Ureter (tissue), 1 donor: ENCODE data around the gene RBBP6. TPM values are rescaled to one million over a fixed set of nuclear protein-coding genes. Genes with fewer than 3 reads are reported as not detected.
"Not testable (repeated sequence)": the region's sequence is repeated elsewhere in the genome, so short reads cannot be mapped to it uniquely, and the experiment has no call there.

ENCODE experiments used
- DNase-seq: peaks from one replicate; pipeline ENCODE4 v3.0.0-alpha.2; 2020; ENCODE audit warnings: low spot score
- total RNA-seq: library from RNA; stranded (reverse); gene quantifications from one replicate; pipeline ENCODE4 v1.2.4, GENCODE V29; 2023
- donor health status: DM: yes; HTN: yes; CAD: no.

The RBBP6 gene
- total RNA-seq, 1 donor from 2014 or later = 56.1 TPM

- DNase-seq = no peak
Measured at GRCh38 chr16:24568392-24568791, 29.0 kb downstream of the RBBP6 start.

GRCh38 chr16:24571096-24571495 is 31.7 kb downstream of the RBBP6 start:
- no peak for DNase-seq

- no peak for DNase-seq
Measured at GRCh38 chr16:24572069-24572468, 32.7 kb downstream of the RBBP6 start.

- DNase-seq = no peak
Measured at GRCh38 chr16:24573141-24573540, 33.8 kb downstream of the RBBP6 start.

- DNase-seq = not testable (repeated sequence)
Measured at GRCh38 chr16:24574515-24575485, 35.4 kb downstream of the RBBP6 start.

- DNase-seq = not testable (repeated sequence)
Measured at GRCh38 chr16:24575791-24576190, 36.4 kb downstream of the RBBP6 start.

- DNase-seq = no peak
Measured at GRCh38 chr16:24577167-24577566, 37.8 kb downstream of the RBBP6 start.

GRCh38 chr16:24580665-24581064 is 41.3 kb downstream of the RBBP6 start:
- no peak for DNase-seq

- DNase-seq = no peak
Measured at GRCh38 chr16:24583494-24583893, 44.1 kb downstream of the RBBP6 start.

GRCh38 chr16:24589997-24590396 is 50.6 kb downstream of the RBBP6 start:
- DNase-seq = no peak

GRCh38 chr16:24598777-24599437 is 59.5 kb downstream of the RBBP6 start:
- DNase-seq = no peak

- DNase-seq = no peak
Measured at GRCh38 chr16:24609417-24609739, 70.0 kb downstream of the RBBP6 start.

- DNase-seq = peak; percentile 52
Measured at GRCh38 chr16:24609740-24610415, 70.5 kb downstream of the RBBP6 start.

- no peak for DNase-seq
Measured at GRCh38 chr16:24610416-24610755, 71.0 kb downstream of the RBBP6 start.

- no peak for DNase-seq
Measured at GRCh38 chr16:24611310-24611709, 71.9 kb downstream of the RBBP6 start.

- no peak for DNase-seq
Measured at GRCh38 chr16:24612656-24613055, 73.3 kb downstream of the RBBP6 start.

GRCh38 chr16:24613267-24613666 is 73.9 kb downstream of the RBBP6 start:
- not testable (repeated sequence) for DNase-seq

GRCh38 chr16:24617502-24617901 is 78.1 kb downstream of the RBBP6 start:
- DNase-seq = no peak
